M059J (cell line): ENCODE data around the gene ZNF165. TPM values are rescaled to one million over a fixed set of nuclear protein-coding genes. Genes with fewer than 3 reads are reported as not detected.
"Not testable (repeated sequence)": the region's sequence is repeated elsewhere in the genome, so short reads cannot be mapped to it uniquely, and the experiment has no call there.

Experiments used
- DNase-seq: peaks from one replicate; pipeline ENCODE4 v3.0.0-alpha.2; 2012; ENCODE audit warnings: low read depth
- total RNA-seq: library from RNA; depleted of rRNA; stranded (reverse); fragments of >200 nt; shearing (Covaris generic); gene quantifications from 2 replicates; pipeline ENCODE4 v1.2.3, GENCODE V29; 2014; rRNA removed

ZNF165 gene
- 0.89 and 1.6 TPM in 2 replicates for total RNA-seq

DNA sequence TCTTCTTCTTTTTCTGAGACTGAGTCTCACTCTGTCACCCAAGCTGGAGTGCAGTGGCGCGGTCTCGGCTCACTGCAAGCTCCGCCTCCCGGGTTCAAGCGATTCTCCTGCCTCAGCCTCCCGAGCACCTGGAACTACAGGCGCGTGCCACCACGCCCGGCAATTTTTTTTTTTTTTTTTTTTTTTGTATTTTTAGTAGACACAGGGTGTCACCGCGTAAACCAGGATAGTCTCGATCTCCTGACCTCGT, at the start of gene ZNF165:
Gene ZNF165 (plus strand): TSS at position 188 of the 250 bp plus-strand sequence. CDS start 4,913 bp downstream, outside the sequence.
- not testable (repeated sequence) for DNase-seq

DNA sequence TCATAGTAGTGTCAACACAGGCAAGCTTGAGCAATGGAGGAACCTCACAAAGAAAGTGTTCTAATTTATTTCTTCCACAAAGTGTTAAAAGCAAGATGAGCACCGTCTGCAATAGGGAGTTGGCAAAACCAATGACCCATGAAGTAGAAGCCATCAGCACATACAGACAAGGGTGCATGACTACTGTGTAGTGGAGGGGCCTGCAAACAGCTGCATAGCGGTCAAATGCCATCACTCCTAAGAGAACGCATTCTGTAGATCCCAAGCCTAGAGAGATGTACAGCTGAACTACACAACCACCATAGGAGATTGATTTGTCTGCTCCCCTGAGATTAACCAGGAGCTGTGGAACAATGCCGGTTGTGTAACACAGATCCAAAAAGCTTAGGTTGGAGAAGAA, 26.8 kb upstream of the ZNF165 start:
- DNase-seq = no peak

GRCh38 chr6:28060405-28060804, 20.0 kb upstream of the ZNF165 start:
- DNase-seq = no peak

DNA sequence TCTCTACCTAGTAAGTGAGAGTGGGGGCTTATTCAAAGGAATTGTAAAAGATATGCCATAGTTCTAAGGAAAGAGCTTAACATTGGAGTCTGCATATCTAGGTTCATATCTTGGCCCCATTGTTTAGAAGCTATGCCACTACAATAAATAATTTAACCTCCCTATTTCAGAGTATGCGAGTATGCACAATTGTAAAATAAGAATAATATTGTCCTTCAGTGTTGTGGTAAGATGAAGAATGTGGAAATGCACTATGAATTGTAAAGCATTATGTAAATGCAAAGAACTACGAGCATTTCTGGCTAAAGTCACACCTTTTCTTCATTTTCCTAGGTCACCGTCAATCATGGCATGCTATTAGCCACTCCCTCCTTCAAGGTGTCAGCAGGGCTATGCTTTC, 16.1 kb upstream of the ZNF165 start:
- DNase-seq = no peak

- DNase-seq = no peak
Observed at GRCh38 chr6:28068067-28068466, 12.3 kb upstream of the ZNF165 start.

GRCh38 chr6:28070968-28071367, 9.4 kb upstream of the ZNF165 start:
- DNase-seq = not testable (repeated sequence)

DNA sequence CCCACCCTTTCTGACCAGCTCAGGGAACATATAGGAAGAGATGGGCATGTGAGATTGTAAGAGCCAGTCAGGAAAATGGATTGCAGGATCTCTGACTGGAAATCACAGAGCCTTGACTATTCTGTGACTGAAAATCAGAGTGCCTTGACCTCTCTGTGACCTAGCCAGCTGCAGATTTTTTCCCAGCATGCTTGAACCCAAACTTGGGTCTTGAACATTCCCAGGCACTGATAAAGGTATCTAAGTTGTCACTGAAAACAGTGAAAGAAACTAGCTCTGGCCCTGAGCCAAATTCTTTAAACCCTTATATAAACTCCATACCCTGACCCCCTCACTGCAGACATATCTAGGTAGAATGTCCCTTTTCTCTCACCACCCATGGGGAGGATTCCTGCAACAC, 2.3 kb upstream of the ZNF165 start:
- DNase-seq = no peak

DNA sequence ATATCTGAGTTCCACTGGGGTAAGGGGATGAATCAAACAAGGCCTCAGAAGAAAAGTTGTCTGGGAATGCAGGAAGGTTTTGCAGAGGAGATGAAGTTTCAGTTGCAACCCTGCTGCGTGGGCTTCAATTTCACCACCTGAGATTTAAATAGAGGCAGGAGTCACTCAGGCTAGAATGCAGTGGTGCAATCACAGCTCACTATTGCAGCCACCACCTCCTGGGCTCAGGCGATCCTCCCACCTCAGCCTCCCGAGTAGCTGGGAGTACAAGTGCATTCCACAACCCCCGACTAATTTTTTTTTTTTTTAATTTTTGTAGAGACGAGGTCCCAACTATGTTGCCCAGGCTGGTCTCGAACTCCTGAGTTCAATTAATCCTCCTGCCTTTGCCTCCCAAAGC, 1.5 kb upstream of the ZNF165 start:
- no peak for DNase-seq

DNA sequence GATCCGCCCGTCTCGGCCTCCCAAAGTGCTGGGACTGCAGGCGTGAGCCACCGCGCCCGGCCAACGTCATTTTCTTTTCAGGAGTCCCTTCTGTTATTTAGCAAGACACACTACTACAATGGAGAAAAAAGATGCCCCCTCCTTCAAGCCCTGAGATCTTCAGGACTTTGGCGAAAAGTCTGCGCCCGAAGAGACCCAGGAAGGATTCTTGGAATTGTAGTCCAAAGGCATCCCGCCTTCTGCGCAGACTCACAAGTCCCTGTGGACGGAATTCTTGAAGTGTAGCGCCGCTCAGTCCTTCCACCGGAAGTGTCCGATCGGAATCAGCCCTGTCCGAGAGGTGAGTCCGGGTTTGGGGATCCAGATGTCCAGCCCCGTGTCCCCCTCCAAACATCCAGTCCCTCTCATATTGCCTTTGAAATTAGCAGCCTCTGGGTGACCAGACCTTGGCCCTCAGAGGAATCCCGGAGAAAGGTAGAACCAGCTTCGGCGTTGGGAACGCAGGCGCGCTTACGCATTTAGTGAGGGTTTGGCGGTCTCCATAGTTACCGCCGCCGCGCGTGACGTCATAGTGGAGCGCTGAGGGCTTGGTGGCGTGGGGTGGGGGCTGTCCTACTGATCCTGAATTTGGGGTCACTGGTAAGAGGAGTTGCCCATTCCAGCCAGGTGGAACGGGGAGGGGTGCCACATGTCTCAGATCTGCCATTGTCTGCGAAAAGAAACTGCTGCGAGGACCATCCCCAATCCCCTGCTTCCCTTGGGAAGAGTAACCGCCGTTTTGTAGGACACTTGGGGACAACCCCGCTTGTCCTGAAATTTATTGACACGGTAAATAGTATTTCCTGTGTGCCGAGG, 490 bp downstream of the ZNF165 start:
- peak; percentile 98 for DNase-seq

DNA sequence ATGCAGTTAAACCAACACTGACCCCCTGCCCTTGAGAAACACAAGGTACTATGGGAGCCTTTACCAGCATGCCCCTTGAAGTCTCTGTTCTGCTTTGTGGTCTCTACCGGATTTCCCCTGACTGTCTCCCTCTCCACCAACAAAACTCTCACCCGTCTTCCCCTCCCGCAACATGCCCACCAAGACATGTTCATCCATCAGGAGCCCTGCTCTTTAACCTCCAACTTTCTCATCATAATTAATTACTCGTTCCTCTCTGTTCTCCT, 1.1 kb downstream of the ZNF165 start:
- DNase-seq = no peak

DNA sequence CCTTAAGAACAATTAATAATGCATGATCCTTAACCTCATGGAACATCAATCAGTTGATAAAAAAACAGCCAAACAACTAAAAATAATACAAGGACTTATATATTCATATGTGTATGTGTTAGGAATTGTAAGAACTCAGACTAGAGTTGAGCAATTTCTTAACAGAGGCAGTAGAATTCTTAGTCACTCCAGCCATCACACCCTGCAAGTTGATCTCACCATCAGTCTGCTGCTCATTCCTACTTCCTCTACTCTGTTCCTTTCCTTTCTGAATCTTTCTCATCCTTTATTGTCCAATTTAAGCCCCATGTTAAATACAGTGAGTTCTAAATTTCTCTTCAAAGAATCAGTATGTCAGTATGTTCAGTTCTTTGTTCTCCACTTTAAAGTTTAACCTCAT, 2.6 kb downstream of the ZNF165 start:
- DNase-seq = no peak

GRCh38 chr6:28089054-28089453, 8.7 kb downstream of the ZNF165 start:
- no peak for DNase-seq

DNA sequence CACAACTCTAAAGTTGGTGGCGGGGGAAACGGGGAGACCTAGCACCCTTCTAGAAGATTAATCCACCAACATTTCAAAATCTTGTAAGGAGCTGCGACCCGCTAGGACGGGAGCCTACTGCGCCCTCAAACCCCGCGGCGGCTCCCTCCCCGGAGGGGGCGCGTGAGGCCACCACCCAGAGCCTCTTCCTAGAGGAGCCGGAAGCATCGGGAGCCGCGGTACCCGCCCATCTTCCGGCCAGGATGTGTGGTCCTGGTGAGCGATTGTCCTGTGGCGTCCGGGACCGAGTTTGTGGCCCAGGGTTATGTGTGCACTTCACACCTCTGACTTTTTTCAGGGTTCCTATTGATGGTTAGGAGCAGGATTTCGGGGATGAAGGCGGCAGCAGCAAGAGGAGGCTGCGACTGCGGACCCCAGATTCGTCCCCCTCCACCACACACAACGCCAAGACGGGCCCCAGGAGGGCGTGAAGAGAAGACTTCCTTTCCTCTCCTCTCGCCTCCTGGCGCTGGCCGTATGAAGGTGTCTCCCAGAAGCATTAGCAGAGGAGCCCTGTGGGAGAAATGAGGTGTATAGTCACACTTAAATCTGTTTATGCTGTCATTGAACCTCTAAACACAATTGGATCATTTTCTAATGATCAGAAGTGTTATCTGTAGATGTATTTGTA, 10.7 kb downstream of the ZNF165 start:
- no peak for DNase-seq

DNA sequence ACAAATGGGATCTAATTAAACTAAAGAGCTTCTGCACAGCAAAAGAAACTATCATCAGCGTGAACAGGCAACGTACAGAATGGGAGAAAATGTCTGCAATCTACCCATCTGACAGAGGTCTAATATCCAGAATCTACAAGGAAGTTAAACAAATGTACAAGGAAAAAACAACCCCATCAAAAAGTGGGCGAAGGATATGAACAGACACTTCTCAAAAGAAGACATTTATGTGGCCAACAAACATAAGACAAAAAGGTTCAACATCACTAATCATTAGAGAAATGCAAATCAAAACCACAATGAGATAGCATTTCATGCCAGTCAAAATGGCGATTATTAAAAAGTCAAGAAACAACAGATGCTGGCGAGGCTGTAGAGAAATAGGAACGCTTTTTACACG, 21.9 kb downstream of the ZNF165 start:
- not testable (repeated sequence) for DNase-seq

GRCh38 chr6:28102699-28103098, 22.3 kb downstream of the ZNF165 start:
- not testable (repeated sequence) for DNase-seq

- peak; percentile 87 for DNase-seq
Observed at GRCh38 chr6:28104392-28105244, 24.2 kb downstream of the ZNF165 start.

- peak; percentile 43 for DNase-seq
Observed at GRCh38 chr6:28105245-28105639, 24.9 kb downstream of the ZNF165 start.

DNA sequence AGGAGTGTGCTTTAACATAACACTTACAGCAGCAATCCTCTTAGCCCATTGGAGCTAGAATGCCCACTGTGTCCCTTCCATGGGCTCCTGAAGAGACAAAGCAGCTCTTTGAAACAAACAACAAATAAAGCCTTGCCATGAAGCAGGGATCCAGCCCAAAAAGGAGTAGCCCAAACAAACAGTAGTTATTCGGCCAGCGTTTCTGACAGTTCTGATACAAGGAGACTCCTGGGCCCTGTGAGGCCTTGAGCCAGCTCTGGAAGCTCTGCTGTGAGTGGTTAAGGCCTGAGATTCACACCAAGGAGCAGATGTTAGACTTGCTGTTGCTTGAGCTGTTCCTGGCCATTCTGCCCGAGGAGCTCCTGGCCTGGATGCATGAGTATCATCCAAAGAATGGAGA, 27.1 kb downstream of the ZNF165 start:
- no peak for DNase-seq

GRCh38 chr6:28111964-28112363, 31.6 kb downstream of the ZNF165 start:
- no peak for DNase-seq

DNA sequence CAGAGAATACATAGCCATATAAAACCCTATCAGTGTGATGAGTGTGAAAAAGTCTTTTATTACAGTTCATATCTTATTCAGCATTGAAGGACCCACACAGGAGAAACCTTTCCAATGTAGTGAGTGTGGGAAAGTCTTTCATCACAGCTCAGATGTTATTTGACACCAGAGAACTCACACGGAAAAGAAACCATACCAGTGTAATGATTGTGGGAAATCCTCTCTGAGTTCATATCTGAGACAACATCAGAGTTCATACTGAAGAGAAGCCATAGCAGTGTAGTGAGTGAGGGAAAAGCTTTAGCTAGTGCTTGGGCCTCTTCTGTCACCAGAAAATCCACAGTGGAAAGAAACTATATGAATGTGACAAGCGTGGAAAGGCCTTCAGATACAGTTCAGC, 35.4 kb downstream of the ZNF165 start:
- no peak for DNase-seq

DNA sequence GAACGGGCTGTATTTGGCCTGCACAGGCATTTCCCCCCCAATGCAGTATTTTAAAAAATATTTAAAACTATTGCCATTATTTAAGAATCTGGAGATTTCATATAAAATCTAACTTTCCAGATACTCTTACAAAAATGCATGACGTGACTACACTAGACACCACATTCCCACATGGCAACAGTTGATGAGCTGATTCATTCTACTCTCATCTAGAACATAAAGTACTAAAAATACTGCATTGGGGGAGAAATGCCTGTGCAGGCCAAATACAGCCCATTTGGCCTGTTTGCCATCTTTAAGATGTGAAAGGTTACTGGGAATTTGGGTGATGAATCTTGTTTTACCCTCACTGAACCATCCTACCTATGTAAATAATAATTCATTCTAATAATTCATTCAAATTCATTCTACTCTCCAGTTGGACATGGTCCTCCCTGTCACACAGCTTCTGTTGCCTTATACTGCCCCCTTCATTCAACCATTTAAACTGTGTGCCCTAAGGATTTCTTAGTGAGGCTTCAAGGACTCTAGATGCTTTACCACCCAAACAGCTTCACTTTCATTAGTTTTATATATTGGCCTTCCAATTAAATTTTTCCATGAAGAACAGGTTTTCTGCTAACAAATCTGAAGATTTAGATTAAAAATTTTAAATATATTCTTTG, 37.1 kb downstream of the ZNF165 start:
- DNase-seq = no peak

DNA sequence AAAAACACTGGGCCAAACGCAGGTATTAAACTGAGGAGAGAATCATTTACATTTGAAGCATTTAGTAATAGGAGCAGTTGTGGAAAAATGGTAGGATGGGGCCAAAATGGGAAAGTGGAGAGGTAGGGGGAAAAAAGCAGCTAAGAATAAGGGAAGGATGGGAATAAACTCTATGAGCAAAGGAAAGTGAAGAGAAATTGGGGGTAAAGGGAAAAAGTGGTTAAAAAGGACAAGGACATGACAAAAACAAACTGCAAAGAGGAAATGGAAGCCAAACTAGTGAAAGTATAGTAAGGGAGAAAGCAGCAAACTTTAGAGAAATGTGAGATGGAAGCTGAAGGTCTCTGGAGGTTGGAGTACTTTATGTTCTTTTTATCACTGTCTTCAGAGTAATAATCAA, 37.8 kb downstream of the ZNF165 start:
- no peak for DNase-seq
